ENCODE results near the gene FDX1.

DNA sequence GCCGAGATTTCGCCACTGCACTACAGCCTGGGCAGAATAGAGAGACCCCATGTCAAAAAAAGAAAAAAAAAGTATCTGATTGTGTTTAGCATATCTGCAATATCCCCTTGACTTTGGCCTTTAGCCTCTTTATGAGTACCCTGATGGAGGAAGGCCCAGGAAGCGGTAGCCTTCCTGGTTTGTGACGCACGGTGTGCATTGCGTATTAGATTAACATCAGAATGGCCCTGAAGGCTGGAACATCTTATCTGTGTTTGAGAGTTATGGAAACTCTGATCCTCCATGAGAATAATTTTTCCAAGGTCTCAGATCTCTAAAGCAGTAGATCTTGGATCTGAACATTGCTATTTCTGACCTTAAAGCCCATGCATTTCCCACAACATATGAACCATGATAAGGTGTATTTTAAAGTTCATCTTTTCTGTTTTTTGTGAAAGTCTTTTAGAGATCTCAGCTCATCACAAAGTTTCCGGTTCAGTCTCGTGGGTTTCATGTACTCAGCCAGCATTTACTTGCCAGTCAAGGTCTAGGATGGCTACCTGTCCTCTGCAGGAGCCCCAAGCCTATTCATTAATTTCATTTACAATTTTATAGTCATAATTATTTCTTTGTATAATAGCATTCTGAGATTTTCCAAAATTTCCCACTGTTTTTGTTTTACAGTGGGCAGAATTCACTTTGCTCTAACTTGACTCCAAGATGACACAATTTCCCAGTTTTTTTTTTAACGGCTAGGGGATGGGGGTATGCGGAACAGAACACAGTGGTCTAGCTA lies 605 bp upstream of the FDX1 start:
- no peak for TF ChIP-seq POLR2AphosphoS5 (IDR thresholded peaks at IDR 0.05; ENCODE audit: low read depth)
- TF ChIP-seq, protein P1, sequence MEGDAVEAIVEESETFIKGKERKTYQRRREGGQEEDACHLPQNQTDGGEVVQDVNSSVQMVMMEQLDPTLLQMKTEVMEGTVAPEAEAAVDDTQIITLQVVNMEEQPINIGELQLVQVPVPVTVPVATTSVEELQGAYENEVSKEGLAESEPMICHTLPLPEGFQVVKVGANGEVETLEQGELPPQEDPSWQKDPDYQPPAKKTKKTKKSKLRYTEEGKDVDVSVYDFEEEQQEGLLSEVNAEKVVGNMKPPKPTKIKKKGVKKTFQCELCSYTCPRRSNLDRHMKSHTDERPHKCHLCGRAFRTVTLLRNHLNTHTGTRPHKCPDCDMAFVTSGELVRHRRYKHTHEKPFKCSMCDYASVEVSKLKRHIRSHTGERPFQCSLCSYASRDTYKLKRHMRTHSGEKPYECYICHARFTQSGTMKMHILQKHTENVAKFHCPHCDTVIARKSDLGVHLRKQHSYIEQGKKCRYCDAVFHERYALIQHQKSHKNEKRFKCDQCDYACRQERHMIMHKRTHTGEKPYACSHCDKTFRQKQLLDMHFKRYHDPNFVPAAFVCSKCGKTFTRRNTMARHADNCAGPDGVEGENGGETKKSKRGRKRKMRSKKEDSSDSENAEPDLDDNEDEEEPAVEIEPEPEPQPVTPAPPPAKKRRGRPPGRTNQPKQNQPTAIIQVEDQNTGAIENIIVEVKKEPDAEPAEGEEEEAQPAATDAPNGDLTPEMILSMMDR (IDR thresholded peaks at IDR 0.05; ENCODE audit: insufficient read depth, low read length): no peak
- TF ChIP-seq, protein P2, sequence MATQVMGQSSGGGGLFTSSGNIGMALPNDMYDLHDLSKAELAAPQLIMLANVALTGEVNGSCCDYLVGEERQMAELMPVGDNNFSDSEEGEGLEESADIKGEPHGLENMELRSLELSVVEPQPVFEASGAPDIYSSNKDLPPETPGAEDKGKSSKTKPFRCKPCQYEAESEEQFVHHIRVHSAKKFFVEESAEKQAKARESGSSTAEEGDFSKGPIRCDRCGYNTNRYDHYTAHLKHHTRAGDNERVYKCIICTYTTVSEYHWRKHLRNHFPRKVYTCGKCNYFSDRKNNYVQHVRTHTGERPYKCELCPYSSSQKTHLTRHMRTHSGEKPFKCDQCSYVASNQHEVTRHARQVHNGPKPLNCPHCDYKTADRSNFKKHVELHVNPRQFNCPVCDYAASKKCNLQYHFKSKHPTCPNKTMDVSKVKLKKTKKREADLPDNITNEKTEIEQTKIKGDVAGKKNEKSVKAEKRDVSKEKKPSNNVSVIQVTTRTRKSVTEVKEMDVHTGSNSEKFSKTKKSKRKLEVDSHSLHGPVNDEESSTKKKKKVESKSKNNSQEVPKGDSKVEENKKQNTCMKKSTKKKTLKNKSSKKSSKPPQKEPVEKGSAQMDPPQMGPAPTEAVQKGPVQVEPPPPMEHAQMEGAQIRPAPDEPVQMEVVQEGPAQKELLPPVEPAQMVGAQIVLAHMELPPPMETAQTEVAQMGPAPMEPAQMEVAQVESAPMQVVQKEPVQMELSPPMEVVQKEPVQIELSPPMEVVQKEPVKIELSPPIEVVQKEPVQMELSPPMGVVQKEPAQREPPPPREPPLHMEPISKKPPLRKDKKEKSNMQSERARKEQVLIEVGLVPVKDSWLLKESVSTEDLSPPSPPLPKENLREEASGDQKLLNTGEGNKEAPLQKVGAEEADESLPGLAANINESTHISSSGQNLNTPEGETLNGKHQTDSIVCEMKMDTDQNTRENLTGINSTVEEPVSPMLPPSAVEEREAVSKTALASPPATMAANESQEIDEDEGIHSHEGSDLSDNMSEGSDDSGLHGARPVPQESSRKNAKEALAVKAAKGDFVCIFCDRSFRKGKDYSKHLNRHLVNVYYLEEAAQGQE (IDR thresholded peaks at IDR 0.05; ENCODE audit: insufficient replicate concordance, low read depth): no peak
